H1 (cell line): ENCODE measurements around the gene TPPP. TPM values are rescaled to one million over a fixed set of nuclear protein-coding genes. Genes with fewer than 3 reads are reported as not detected.

ENCODE experiments used
- CTCF ChIA-PET: fragments of 300-600 bp; sonication (Branson Sonifier 250); formaldehyde crosslinking; loops from one replicate; lab custom pipeline; 2021; ENCODE audit not compliant: partially characterized antibody; lab: Charles Lee
- POLR2A ChIA-PET: fragments of 300-600 bp; sonication (Branson Sonifier 250); formaldehyde crosslinking; loops from one replicate; lab custom pipeline; 2021; ENCODE audit warnings: inconsistent platforms; ENCODE audit not compliant: partially characterized antibody; lab: Charles Lee
- DNase-seq, 2 experiments: peaks; one replicate each; pipeline versions ENCODE4 v3.0.0 to v3.0.0-alpha.2; 2010 to 2022; ENCODE audit warnings: low spot score in 2 of 2, low read depth in 1 of 2, mixed read lengths in 1 of 2
- FAIRE-seq: peaks from 2 replicates; lab custom pipeline; 2011; peaks lifted over from hg19 to GRCh38; lab: Jason Lieb, UNC
- H2AFZ ChIP-seq: 2 replicates; pipeline ENCODE4 v1.8.1; 2012; ENCODE audit warnings: low read length, inconsistent platforms
- H2AK5ac ChIP-seq: 2 replicates; pipeline ENCODE4 v1.6.1; 2013; ENCODE audit warnings: low read depth, low read length
- H2BK120ac ChIP-seq: replicated peaks from 2 replicates; pipeline ENCODE3; 2013; ENCODE audit warnings: low read depth, low read length, inconsistent platforms
- H2BK12ac ChIP-seq: 2 replicates; pipeline ENCODE4 v1.6.1; 2013; ENCODE audit warnings: low read depth, low read length
- H2BK15ac ChIP-seq: 2 replicates; pipeline ENCODE4 v1.6.1; 2013; ENCODE audit warnings: low read length
- H2BK20ac ChIP-seq: 2 replicates; pipeline ENCODE4 v1.6.1; 2013; ENCODE audit warnings: low read length
- H2BK5ac ChIP-seq: 2 replicates; pipeline ENCODE4 v1.6.1; 2013; ENCODE audit warnings: low read depth, low read length
- H3K14ac ChIP-seq: 2 replicates; pipeline ENCODE4 v1.6.1; 2013; ENCODE audit warnings: inconsistent platforms; ENCODE audit not compliant: insufficient read length
- H3K18ac ChIP-seq: 2 replicates; pipeline ENCODE4 v1.6.1; 2013; ENCODE audit warnings: low read length; ENCODE audit errors: extremely low read depth
- H3K23ac ChIP-seq: 2 replicates; pipeline ENCODE4 v1.6.1; 2013; ENCODE audit warnings: inconsistent platforms; ENCODE audit not compliant: insufficient read length
- H3K23me2 ChIP-seq: 2 replicates; pipeline ENCODE4 v1.6.1; 2013; ENCODE audit warnings: low read depth, low read length
- H3K27ac ChIP-seq: 2 replicates; pipeline ENCODE4 v1.6.1; 2011; ENCODE audit warnings: low read depth, low read length, inconsistent platforms
- H3K27me3 ChIP-seq, 4 experiments: replicated peaks in 1 of 4; 1 replicate in 1 of 4; 2 replicates in 3 of 4; pipeline versions ENCODE4 v1.6.1 to v1.8.1; 2011 to 2013; ENCODE audit warnings: low read length in 3 of 4, mild to moderate bottlenecking in 3 of 4, inconsistent platforms in 2 of 4, mixed read lengths in 2 of 4, moderate library complexity in 1 of 4; ENCODE audit not compliant: control insufficient read depth in 3 of 4, insufficient read depth in 3 of 4; ENCODE audit errors: extremely low read depth in 1 of 4
- H3K36me3 ChIP-seq, 4 experiments: 2 replicates each; pipeline versions ENCODE4 v1.6.1 to v1.8.1; 2011 to 2013; ENCODE audit warnings: mild to moderate bottlenecking in 4 of 4, low read length in 3 of 4, moderate library complexity in 2 of 4, control low read depth in 1 of 4, inconsistent platforms in 1 of 4; ENCODE audit not compliant: insufficient read depth in 4 of 4, control insufficient read depth in 2 of 4
- H3K4ac ChIP-seq: replicated peaks from 2 replicates; pipeline ENCODE3; 2013; ENCODE audit warnings: low read length, low read depth, mixed read lengths, inconsistent platforms; ENCODE audit not compliant: insufficient read length
- H3K4me1 ChIP-seq, 4 experiments: replicated peaks in 1 of 4; 1 replicate in 1 of 4; 2 replicates in 3 of 4; pipeline versions ENCODE4 v1.6.1 to v1.8.1; 2011 to 2013; ENCODE audit warnings: low read length in 3 of 4, inconsistent platforms in 2 of 4, mixed read lengths in 1 of 4; ENCODE audit not compliant: insufficient read depth in 4 of 4, control insufficient read depth in 3 of 4
- H3K4me2 ChIP-seq, 2 experiments: 2 replicates each; pipeline versions ENCODE4 v1.6.1 to v1.8.1; 2011 to 2013; ENCODE audit warnings: low read depth in 2 of 2, low read length in 2 of 2, control low read depth in 1 of 2, inconsistent platforms in 1 of 2, mild to moderate bottlenecking in 1 of 2; ENCODE audit not compliant: insufficient read depth in 1 of 2
- H3K4me3 ChIP-seq, 4 experiments: fragments of 200-600, 300-600 bp in 1 of 4; sonication (generic), shearing (Covaris generic), sonication (Bioruptor Twin) in 1 of 4; 2 replicates each; pipeline versions ENCODE4 v1.5.1 to v1.8.1; 2011 to 2016; ENCODE audit warnings: low read length in 4 of 4, low read depth in 3 of 4, control low read depth in 2 of 4, inconsistent platforms in 2 of 4, mild to moderate bottlenecking in 2 of 4, mixed read lengths in 1 of 4, moderate library complexity in 1 of 4; ENCODE audit not compliant: insufficient read depth in 2 of 4; ENCODE audit errors: extremely low read depth in 1 of 4
- H3K56ac ChIP-seq: replicated peaks from 2 replicates; pipeline ENCODE3; 2013; ENCODE audit warnings: low read depth, mild to moderate bottlenecking, mixed read lengths, low read length, inconsistent platforms; ENCODE audit not compliant: insufficient read length
- H3K79me1 ChIP-seq: 2 replicates; pipeline ENCODE4 v1.6.1; 2013; ENCODE audit warnings: low read depth, low read length, control low read depth
- H3K79me2 ChIP-seq, 2 experiments: 2 replicates each; pipeline versions ENCODE4 v1.6.1 to v1.8.1; 2012 to 2013; ENCODE audit warnings: low read length in 2 of 2, mild to moderate bottlenecking in 2 of 2, inconsistent platforms in 1 of 2; ENCODE audit not compliant: insufficient read depth in 2 of 2, control insufficient read depth in 1 of 2
- H3K9ac ChIP-seq, 4 experiments: replicated peaks in 1 of 4; 1 replicate in 1 of 4; 2 replicates in 3 of 4; pipeline versions ENCODE4 v1.6.1 to v1.8.1; 2011 to 2013; ENCODE audit warnings: low read depth in 3 of 4, low read length in 3 of 4, control low read depth in 2 of 4, mild to moderate bottlenecking in 2 of 4, moderate library complexity in 2 of 4, inconsistent platforms in 1 of 4; ENCODE audit errors: extremely low read depth in 1 of 4
- H3K9me3 ChIP-seq, 2 experiments: 2 replicates each; pipeline versions ENCODE4 v1.6.1 to v1.8.1; 2012 to 2013; ENCODE audit warnings: mild to moderate bottlenecking in 2 of 2, moderate library complexity in 2 of 2, control low read depth in 1 of 2, inconsistent platforms in 1 of 2, low read depth in 1 of 2, low read length in 1 of 2, mixed read lengths in 1 of 2; ENCODE audit not compliant: insufficient read depth in 2 of 2
- H4K20me1 ChIP-seq, 2 experiments: replicated peaks in 1 of 2; 2 replicates each; pipeline versions ENCODE3 to v1.8.1; 2011 to 2013; ENCODE audit warnings: inconsistent platforms in 2 of 2, low read length in 2 of 2, mild to moderate bottlenecking in 1 of 2; ENCODE audit not compliant: insufficient read depth in 2 of 2, control insufficient read depth in 1 of 2
- H4K5ac ChIP-seq: 2 replicates; pipeline ENCODE4 v1.6.1; 2013; ENCODE audit warnings: low read length, low read depth, mixed read lengths, inconsistent platforms; ENCODE audit not compliant: insufficient read length
- H4K8ac ChIP-seq: 2 replicates; pipeline ENCODE4 v1.8.0; 2013; ENCODE audit warnings: mild to moderate bottlenecking, moderate library complexity, low read length, inconsistent platforms; ENCODE audit not compliant: insufficient read depth; ENCODE audit errors: extremely low read depth
- H4K91ac ChIP-seq: replicated peaks from 2 replicates; pipeline ENCODE3; 2013; ENCODE audit warnings: low read length, mixed read lengths, inconsistent platforms; ENCODE audit not compliant: insufficient read length
- CHD2 ChIP-seq: IDR thresholded peaks from 2 replicates; pipeline ENCODE4 v1.6.1; 2012; ENCODE audit warnings: low read length, improper control_type of control experiment
- JUND ChIP-seq: IDR thresholded peaks from 2 replicates; pipeline ENCODE4 v1.6.1; 2011; ENCODE audit warnings: mild to moderate bottlenecking, improper control_type of control experiment, low read length
- POU5F1 ChIP-seq: IDR thresholded peaks from 2 replicates; pipeline ENCODE4 v1.6.1; 2011; ENCODE audit warnings: low read depth, mild to moderate bottlenecking, low read length, moderate library complexity
- RAD21 ChIP-seq, 2 experiments: IDR thresholded peaks in 1 of 2; conservative IDR thresholded peaks in 1 of 2; 2 replicates each; pipeline ENCODE4 v1.6.1; 2011; ENCODE audit warnings: low read depth in 2 of 2, low read length in 2 of 2, improper control_type of control experiment in 1 of 2, inconsistent platforms in 1 of 2, mild to moderate bottlenecking in 1 of 2, moderate library complexity in 1 of 2
- RBBP5 ChIP-seq: IDR thresholded peaks from 2 replicates; pipeline ENCODE4 v1.7.1; 2012; ENCODE audit warnings: low read depth, mild to moderate bottlenecking, inconsistent platforms, low read length, moderate library complexity, borderline replicate concordance
- RNF2 ChIP-seq: fragments of 200-900, 300-1000 bp; sonication (generic); IDR thresholded peaks from 2 replicates; pipeline ENCODE4 v1.7.1; 2016; ENCODE audit warnings: borderline replicate concordance, low read depth, mild to moderate bottlenecking, antibody characterized with exemption, low read length; ENCODE audit not compliant: poor library complexity, severe bottlenecking; ENCODE audit errors: missing control alignments
- SUZ12 ChIP-seq: fragments of 200-600 bp; sonication (generic); IDR thresholded peaks from 2 replicates; pipeline ENCODE4 v1.6.1; 2012; ENCODE audit warnings: mild to moderate bottlenecking, inconsistent platforms, low read length, moderate library complexity, mixed read lengths
- TAF7 ChIP-seq: optimal IDR thresholded peaks from 2 replicates; pipeline ENCODE3; 2011; ENCODE audit warnings: low read depth, mild to moderate bottlenecking, inconsistent platforms, low read length, moderate library complexity, borderline replicate concordance
- USF2 ChIP-seq: IDR thresholded peaks from 2 replicates; pipeline ENCODE4 v1.6.1; 2011; ENCODE audit warnings: low read length, improper control_type of control experiment
- YY1 ChIP-seq: IDR thresholded peaks from 2 replicates; pipeline ENCODE4 v1.6.1; 2011; ENCODE audit warnings: low read depth, mild to moderate bottlenecking, low read length
- WGBS, 2 experiments: shearing (Covaris generic) in 1 of 2; methylation state at CpG; one replicate each; pipeline versions ENCODE4 v1.1.6 to v1.1.7; 2013 to 2015; ENCODE audit warnings: low lambda C conversion rate in 2 of 2, mixed read lengths in 2 of 2, inconsistent platforms in 1 of 2, low coverage in 1 of 2, missing lambda C conversion rate in 1 of 2; ENCODE audit not compliant: insufficient replicate concordance in 2 of 2, insufficient coverage in 1 of 2, insufficient read length in 1 of 2; ENCODE audit errors: extremely low coverage in 1 of 2, missing lambda C conversion rate in 1 of 2; 5-methylcytosine and 5-hydroxymethylcytosine counted together
- polyA plus RNA-seq, 7 experiments: library from polyadenylated mRNA; depleted of rRNA in 3 of 7; stranded (reverse) in 5 of 7; unstranded in 2 of 7; fragments of >200 nt in 5 of 7; fragments of 200-250 nt in 2 of 7; gene quantifications; 1 replicate in 5 of 7; 2 replicates in 1 of 7; 4 replicates in 1 of 7; pipeline versions ENCODE4 v1.2.1 to v1.2.3, GENCODE V29; 2011 to 2013; ENCODE audit warnings: missing spikeins in 2 of 7, mixed read lengths in 2 of 7
- total RNA-seq: library from RNA; stranded (reverse); fragmentation: NEBNext Ultra II Directional; extraction: Animal tissue kit (Norgen Biotek cat#: 25700); gene quantifications from 2 replicates; pipeline ENCODE4 v1.2.1, GENCODE V29; 2021

The TPPP gene
- total and polyA plus RNA-seq, 2 of the 8 experiments (the other 6 are each of a cell fraction or from before 2014, with no cell fraction given) = 0.36 to 0.93 TPM

GRCh38 chr5:675111-675870 is 17.9 kb downstream of the TPPP start:
- Histone ChIP-seq H4K91ac (no peak overlapping the region), H3K4ac (no peak overlapping the region), H2BK5ac (no peak overlapping the region), H2AK5ac (no peak overlapping the region), H3K79me2 (no peaks in the 10 kb centered on the region), H3K4me2 (no peak overlapping the region), H2BK20ac (no peak overlapping the region), H3K27me3 (peaks cover 0 to 14% (median 6%) of the 10 kb centered on the region in 4 experiments; a peak in 3 of 7 replicates), H3K9ac (no peak overlapping the region), H3K36me3 (no peaks in the 10 kb centered on the region), H2BK15ac (no peak overlapping the region), H4K8ac (no peak overlapping the region; the same call in 1 of the 2 replicates), H3K79me1 (no peaks in the 10 kb centered on the region), H3K23me2 (no peaks in the 10 kb centered on the region), H3K9me3 (no peaks in the 10 kb centered on the region), H3K56ac (no peak overlapping the region), H3K18ac (no peak overlapping the region), H2BK12ac (no peak overlapping the region), H4K20me1 (peaks cover 7 to 16% of the 10 kb centered on the region in 2 experiments), H2AFZ (no peak overlapping the region), H3K4me1 (peaks cover 0 to 17% (median 10%) of the 10 kb centered on the region in 4 experiments; a peak in 5 of 7 replicates), H2BK120ac (no peak overlapping the region), H4K5ac (no peak overlapping the region), H3K14ac (no peak overlapping the region), H3K4me3 (no peak overlapping the region), H3K23ac (no peak overlapping the region), H3K27ac (no peak overlapping the region)
- DNase-seq (no peak), FAIRE-seq (no peak)
- 87% methylated on average over 11 of the region's 20 CpGs; no CpG with 5 or more reads in 1 of the 2 experiments for WGBS, 2 experiments
- CTCF ChIA-PET = interaction anchor here (1.4 kb wide), 1 partner anchor 101 kb away, joined by 3 read pairs; no protein-coding TSS in a partner anchor
- POLR2A ChIA-PET = interaction anchor here (0.7 kb wide), 1 partner anchor 17 kb away, joined by 3 read pairs; no protein-coding TSS in a partner anchor
- TF ChIP-seq RBBP5 (no peak), TAF7 (no peak), POU5F1 (no peak), JUND (no peak), YY1 (no peak), USF2 (no peak), RAD21 (IDR thresholded peaks at IDR 0.05 in 1 of 2, conservative IDR thresholded peaks at IDR 0.05 in 1 of 2; ENCODE audit: low read depth in 2 of 2, low read length in 2 of 2) (no peak), RNF2 (no peak), CHD2 (no peak), SUZ12 (no peak)
